GM19099 (cell line): Measurements from ENCODE around the gene CNOT6.

Experiments
- POLR2A ChIP-seq: IDR thresholded peaks from 3 replicates; pipeline ENCODE4 v1.6.1; 2011; ENCODE audit warnings: low read depth; ENCODE audit not compliant: insufficient read length; ENCODE audit errors: extremely low read depth

The CNOT6 gene

GRCh38 chr5:180590543-180591310 lies 96.5 kb downstream of the CNOT6 start:
- TF ChIP-seq POLR2A: no peak

- no peak for TF ChIP-seq POLR2A
Observed at GRCh38 chr5:180591311-180591887, 97.2 kb downstream of the CNOT6 start, which contains the start of gene SCGB3A1. Gene SCGB3A1 (minus strand): TSS chr5:180591499. CDS start chr5:180591462, 37 bp downstream.

GRCh38 chr5:180592176-180592575 lies 98.0 kb downstream of the CNOT6 start:
- TF ChIP-seq POLR2A: no peak

GRCh38 chr5:180593446-180594206 lies 99.4 kb downstream of the CNOT6 start:
- TF ChIP-seq POLR2A: no peak

GRCh38 chr5:180594311-180595045 lies 100.3 kb downstream of the CNOT6 start:
- TF ChIP-seq POLR2A: no peak

- no peak for TF ChIP-seq POLR2A
Observed at GRCh38 chr5:180595046-180595379, 100.8 kb downstream of the CNOT6 start.

- no peak for TF ChIP-seq POLR2A
Observed at GRCh38 chr5:180595381-180596114, 101.4 kb downstream of the CNOT6 start.

- TF ChIP-seq POLR2A: no peak
Observed at GRCh38 chr5:180596115-180596667, 102.0 kb downstream of the CNOT6 start.

GRCh38 chr5:180596668-180597231 lies 102.6 kb downstream of the CNOT6 start:
- TF ChIP-seq POLR2A: no peak

- no peak for TF ChIP-seq POLR2A
Observed at GRCh38 chr5:180598316-180598701, 104.1 kb downstream of the CNOT6 start.

- no peak for TF ChIP-seq POLR2A
Observed at GRCh38 chr5:180598797-180599589, 104.8 kb downstream of the CNOT6 start.

- TF ChIP-seq POLR2A: no peak
Observed at GRCh38 chr5:180599590-180599914, 105.4 kb downstream of the CNOT6 start.

- no peak for TF ChIP-seq POLR2A
Observed at GRCh38 chr5:180599981-180600553, 105.9 kb downstream of the CNOT6 start.
